Vagina (tissue), 2 donors: ENCODE results near the gene HASPIN.

ENCODE experiments used
- POLR2A ChIP-seq, 2 donors: fragments of 450-650 bp; IDR thresholded peaks; one replicate each; pipeline ENCODE4 v1.6.1; 2017; ENCODE audit warnings: antibody characterized with exemption in 2 of 2, mild to moderate bottlenecking in 2 of 2, moderate library complexity in 2 of 2
- TF ChIP-seq, protein P1 (sequence below), 3 experiments: fragments of 450-650 bp in 2 of 3; fragments of 200-600 bp in 1 of 3; sonication (generic) in 1 of 3; IDR thresholded peaks; one replicate each; pipeline ENCODE4 v1.5.1; 2017 to 2019; ENCODE audit warnings: antibody characterized with exemption in 3 of 3, mild to moderate bottlenecking in 2 of 3, moderate library complexity in 2 of 3

DNA sequence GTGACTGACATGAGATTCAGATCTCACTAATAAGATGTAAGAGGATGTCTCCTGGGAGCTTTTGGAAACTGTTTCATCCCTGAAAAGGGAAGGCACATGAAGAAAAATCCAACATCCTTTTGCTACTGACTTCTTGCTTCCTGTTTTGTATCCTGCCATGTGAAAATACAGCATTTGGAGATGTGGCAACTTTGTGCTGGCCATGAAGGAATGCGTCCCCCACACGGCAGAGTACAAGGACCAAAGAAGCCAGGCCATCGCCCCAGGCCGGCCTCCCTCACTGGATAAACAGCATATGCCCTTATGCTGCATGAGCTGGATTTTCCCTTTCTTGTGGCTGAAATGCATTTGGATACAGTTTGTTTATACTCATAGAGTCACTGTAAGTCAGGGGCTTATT is 5.5 kb upstream of the HASPIN start:
- TF ChIP-seq, protein P1, sequence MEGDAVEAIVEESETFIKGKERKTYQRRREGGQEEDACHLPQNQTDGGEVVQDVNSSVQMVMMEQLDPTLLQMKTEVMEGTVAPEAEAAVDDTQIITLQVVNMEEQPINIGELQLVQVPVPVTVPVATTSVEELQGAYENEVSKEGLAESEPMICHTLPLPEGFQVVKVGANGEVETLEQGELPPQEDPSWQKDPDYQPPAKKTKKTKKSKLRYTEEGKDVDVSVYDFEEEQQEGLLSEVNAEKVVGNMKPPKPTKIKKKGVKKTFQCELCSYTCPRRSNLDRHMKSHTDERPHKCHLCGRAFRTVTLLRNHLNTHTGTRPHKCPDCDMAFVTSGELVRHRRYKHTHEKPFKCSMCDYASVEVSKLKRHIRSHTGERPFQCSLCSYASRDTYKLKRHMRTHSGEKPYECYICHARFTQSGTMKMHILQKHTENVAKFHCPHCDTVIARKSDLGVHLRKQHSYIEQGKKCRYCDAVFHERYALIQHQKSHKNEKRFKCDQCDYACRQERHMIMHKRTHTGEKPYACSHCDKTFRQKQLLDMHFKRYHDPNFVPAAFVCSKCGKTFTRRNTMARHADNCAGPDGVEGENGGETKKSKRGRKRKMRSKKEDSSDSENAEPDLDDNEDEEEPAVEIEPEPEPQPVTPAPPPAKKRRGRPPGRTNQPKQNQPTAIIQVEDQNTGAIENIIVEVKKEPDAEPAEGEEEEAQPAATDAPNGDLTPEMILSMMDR (IDR thresholded peaks at IDR 0.05), result no peak
- TF ChIP-seq POLR2A (IDR thresholded peaks at IDR 0.05), result no peak
